Fibroblast of upper back skin (primary cell): ENCODE results near the gene SIRT4.
A peak's percentile ranks its signal among the peaks of the same experiment; 100 is the strongest.
"Not testable (repeated sequence)": the region's sequence is repeated elsewhere in the genome, so short reads cannot be mapped to it uniquely, and the experiment has no call there.

Experiments
- DNase-seq: peaks from one replicate; pipeline ENCODE4 v3.0.0-alpha.2; 2013

The SIRT4 gene

GRCh38 chr12:120283318-120283717 lies 18.8 kb upstream of the SIRT4 start:
- peak; percentile 33 for DNase-seq

DNA sequence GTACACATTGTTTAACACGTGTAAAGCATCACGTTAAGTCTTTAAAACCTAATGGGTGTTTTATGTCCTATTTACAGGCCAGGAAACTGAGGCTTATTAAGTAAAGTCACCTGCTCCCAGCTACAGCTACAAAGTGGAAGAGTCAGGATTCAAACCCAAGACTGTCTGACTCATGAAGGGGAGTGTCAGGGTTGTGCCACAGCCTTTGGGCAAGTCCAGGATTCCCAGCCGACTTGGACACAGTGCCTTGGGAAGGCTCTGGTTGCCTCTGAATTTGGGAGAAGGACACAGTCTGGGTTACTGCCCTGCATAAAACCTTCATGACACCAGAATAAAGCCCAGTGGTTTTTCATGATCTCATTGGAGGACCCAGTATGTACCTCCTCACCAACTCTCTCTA lies 17.7 kb upstream of the SIRT4 start:
- no peak for DNase-seq

- DNase-seq = no peak
These were observed 15.2 kb upstream of the SIRT4 start for GRCh38 chr12:120286768-120287490.

- DNase-seq = no peak
These were observed 14.6 kb upstream of the SIRT4 start for GRCh38 chr12:120287491-120287890.

GRCh38 chr12:120290609-120291305 lies 11.4 kb upstream of the SIRT4 start:
- no peak for DNase-seq

- no peak for DNase-seq
These were observed 9.8 kb upstream of the SIRT4 start for GRCh38 chr12:120292411-120292660.

DNA sequence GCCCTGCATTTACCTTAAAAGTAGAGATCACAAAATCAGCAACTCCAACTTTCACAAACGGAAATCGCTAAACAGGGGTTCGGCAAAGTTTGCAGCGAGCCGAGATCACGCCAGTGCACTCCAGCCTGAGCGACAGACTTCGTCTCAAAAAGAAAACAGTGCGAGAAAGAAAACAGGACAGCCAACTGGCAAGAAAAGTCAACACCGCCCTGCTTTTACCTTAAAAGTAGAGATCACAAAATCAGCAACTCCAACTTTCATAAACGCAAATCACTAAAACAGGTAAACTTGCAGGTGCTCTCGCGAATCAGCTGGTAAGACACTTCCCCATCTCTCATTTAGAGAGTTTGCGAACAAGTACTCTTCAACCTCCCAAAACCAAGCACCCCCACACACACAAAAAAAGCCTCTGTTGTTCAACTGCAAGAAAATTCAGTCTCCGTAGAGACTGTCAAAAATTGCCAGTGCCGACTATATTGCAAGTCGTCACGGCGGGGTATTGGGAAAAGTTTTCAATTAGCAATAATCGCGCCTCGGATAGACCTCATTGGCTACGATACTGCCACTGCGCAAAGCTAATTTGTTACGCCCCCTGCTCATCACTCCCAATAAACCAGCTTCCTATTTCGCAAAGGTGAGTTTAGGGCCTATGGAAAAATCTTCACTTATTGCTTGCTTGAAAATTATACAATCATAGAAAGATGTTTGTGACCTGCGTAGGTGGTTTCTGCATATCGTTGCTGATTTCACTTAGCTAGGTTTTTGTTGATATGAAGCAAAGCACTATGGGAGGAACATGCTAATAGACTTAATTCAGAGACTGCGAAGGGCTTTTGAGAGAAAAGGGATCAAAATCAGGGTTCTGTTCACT lies 9.2 kb upstream of the SIRT4 start, which contains the start of gene RNU4-1:
Gene RNU4-1 (minus strand): TSS at position 577 of the 871 bp plus-strand sequence.
- DNase-seq = peak; percentile 99

DNA sequence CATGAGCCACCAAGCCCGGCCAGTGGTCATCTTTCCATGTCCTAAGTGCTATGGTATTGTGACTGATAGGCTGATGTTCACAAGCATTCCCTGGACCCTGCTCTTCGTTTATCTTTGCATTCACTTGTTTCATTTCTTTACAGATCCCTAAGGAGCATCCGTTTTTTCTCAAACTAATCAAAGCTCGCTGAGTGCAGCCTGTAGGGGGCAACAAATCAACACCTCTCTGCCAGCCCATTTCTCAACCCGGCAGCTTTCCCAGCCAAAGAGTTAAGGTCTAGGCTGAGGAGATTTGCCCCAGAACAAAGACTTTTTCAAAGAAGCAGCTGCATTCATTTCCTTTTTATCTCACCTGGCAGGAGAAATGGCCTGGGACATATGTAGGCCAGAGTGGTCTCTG lies 12.1 kb downstream of the SIRT4 start:
- no peak for DNase-seq

GRCh38 chr12:120316798-120317223 lies 14.7 kb downstream of the SIRT4 start:
- DNase-seq = no peak

DNA sequence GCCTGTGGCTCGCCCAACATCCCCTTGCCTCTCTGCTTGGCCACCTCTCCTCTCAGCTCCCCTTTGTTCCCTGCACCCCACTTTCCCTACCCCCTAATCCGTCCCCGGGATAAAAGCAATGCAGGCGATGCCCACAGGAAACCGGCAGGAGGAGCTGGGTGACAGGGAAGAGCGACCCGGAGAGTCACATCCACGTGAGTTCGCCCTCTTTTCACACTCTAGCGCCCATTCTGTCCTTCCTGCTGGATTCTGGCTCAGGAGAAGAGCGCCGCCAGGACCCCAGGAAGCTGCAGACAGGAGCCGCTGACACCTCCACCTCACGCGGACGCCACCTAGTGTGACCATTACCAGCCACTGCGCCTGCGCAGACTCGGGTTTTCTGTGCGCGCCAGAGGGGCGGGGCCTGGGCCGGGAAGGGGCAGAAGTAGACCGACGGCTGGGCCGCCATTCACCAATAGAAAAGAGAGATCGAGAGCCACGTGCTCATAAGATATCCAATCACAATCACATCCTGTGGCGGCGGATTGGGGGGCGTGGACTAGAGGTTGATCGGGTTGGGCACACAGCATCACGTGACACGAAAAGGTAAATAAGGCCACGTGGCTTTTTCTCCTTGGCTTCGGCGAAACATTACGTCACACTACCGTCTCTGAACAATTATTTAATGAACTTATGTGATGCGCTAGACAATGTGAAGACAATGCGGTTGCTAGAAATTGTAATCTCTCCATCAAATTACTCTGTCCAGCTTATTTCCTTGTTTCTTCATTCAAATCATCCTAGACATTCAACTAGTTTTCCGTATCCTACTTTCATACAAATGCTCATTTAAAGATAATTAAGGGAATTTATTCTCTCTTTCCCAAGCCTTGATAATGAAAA lies 15.3 kb downstream of the SIRT4 start:
- DNase-seq = peak; percentile 100

DNA sequence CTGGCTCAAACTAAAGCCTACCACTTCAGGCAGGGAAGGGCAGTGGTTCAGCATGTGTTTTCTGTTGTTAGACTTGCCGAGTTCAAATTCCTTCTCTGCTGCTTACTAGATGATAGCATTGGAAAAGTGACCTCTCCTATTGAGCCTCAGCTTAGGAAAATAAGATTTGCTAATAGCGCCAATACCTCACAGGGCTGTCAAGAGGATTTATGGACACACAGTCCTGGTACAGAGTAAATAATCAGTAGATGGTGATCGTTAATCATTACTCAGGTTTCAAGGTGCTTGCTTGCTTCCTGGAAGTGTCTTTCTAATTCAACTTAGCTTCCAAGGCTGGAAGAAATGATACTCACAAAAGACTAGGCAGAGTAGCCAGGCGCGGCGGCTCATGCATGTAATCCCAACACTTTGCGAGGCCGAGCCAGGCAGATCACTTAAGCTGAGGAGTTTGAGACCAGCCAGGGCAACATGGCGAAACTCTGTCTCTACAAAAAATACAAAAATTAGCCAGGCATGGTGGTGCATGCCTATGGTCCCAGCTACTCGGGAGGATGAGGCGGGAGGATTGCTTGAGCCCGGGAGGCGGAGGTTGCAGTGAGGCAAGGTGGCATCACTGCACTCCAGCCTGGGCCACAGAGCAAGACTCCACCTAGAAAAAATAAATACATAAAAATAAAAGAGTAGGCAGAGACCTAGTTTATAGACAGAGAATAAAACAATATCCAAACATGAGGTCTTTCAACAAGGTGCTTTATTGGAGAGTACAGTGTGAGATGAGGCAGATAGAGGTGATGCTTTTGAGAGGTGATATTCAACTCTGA lies 19.5 kb downstream of the SIRT4 start:
- DNase-seq = no peak

GRCh38 chr12:120323772-120324171 lies 21.7 kb downstream of the SIRT4 start:
- DNase-seq = no peak

GRCh38 chr12:120324841-120325417 lies 22.8 kb downstream of the SIRT4 start:
- no peak for DNase-seq

DNA sequence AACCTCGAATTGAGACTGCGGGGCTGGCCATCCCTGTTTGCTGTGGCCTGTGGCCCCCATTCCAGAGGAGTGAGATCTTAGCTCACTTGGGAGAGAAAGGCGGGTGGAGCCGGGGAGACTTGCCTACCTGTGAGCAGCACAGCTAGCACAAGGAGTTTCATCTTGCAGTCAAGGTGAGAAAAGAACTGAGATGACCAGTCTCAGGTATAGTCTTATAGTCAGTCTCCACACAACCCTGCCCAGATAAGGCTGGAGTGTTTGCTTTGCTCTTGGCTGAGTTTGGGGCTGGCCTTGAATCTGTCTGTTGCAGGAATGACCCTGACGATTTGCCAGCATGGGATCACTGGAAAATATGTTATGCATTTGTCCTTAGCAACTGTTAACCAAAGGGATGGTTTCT lies 25.5 kb downstream of the SIRT4 start, which contains the start of gene PLA2G1B:
Gene PLA2G1B (minus strand): TSS at position 187 of the 400 bp plus-strand sequence. CDS start 26 bp downstream, at position 161.
- DNase-seq = no peak

DNA sequence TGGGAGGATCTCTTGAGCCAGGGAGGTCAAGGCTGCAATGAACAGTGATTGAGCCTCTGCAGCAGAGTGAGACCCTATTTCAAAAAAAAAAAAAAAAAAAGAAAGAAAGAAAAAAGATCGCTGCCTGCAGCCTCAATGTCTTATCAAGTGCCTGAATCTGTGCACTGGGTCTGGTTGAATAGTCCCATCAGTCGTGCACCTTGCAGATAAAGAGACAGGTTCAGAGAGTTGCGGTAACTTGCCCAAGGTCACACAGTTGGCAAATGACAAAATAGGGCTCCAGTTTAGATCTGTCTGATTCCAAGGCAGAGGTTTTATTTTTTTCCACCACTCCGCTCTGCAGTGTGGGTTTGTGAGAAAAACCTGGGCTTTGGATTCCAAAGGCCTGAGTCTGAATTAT lies 26.1 kb downstream of the SIRT4 start:
- no peak for DNase-seq

DNA sequence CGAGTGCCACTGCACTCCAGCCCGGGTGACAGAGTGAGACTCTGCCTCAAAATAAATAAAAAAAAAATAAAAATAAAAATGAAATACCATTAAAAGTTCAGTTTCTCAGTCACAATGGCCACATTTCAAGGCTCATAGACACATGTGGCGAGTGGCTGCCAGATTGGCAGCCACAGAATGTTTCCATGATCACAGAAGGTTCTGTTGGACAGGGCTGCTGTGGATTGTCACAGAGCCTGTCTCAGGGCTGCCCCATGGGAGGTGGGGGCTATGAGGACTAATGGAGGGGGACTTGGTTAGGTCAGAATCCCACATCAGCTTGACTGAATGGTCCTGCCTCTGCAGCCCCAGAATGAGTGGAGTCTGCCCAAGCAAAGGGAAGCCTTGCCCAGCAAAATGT lies 29.3 kb downstream of the SIRT4 start:
- DNase-seq = no peak

GRCh38 chr12:120332041-120332440 lies 29.9 kb downstream of the SIRT4 start:
- DNase-seq = no peak

- no peak for DNase-seq
These were observed 30.4 kb downstream of the SIRT4 start for GRCh38 chr12:120332523-120332922.

- peak; percentile 36 for DNase-seq
These were observed 33.3 kb downstream of the SIRT4 start for GRCh38 chr12:120335447-120335846.

DNA sequence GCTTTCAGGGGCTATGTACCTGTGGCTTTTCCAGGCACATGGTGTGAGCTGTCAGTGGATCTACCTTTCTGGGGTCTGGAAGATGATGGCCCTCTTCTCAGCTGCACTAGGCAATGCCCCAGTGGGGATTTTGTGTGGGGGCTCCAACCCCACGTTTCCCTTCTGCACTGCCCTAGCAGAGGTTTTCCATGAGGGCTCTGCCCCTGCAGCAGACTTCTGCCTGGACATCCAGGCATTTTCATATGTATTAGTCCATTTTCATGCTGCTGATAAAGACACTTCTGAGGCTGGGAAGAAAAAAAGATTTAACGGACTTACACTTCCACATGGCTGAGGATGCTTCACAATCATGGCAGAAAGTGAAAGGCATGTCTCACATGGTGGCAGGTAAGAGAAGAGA lies 34.3 kb downstream of the SIRT4 start:
- DNase-seq = not testable (repeated sequence)

DNA sequence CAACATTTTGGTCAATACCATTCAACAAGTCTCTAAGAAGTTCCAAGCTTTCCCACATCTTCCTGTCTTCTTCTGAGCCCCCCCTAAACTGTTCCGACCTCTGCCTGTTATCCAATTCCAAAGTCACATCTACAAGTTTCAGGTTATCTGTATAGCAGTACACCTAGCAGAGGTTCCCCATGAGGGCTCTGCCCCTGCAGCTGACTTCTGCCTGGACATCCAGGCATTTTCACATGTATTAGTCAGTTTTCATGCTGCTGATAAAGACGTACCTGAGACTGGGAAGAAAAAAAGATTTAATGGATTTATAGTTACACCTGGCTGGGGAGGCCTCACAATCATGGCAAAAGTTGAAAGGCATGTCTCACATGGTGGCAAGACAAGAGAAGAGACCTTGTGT lies 35.6 kb downstream of the SIRT4 start:
- no peak for DNase-seq
